Panc1 (cell line): ENCODE results near the gene CLSTN2. TPM values are rescaled to one million over a fixed set of nuclear protein-coding genes. Genes with fewer than 3 reads are reported as not detected.

Source experiments
- ATAC-seq: fragments of 200-7000 bp; cut with Tn5 transposase; 2 replicates; pipeline ENCODE4 v1.9.1; 2020; ENCODE audit warnings: mild to moderate bottlenecking, moderate library complexity
- BruUV-seq: library from RNA; stranded (reverse); fragments of 400-500 nt; replicated peaks from 2 replicates; lab custom pipeline; 2021; lab: Mats Ljungman, UMichigan
- CTCF ChIA-PET: fragments of 300-600 bp; sonication (Branson Sonifier 250); formaldehyde crosslinking; loops from one replicate; lab custom pipeline; 2022; ENCODE audit warnings: antibody characterized with exemption; lab: Charles Lee
- POLR2A ChIA-PET: fragments of 300-600 bp; sonication (Branson Sonifier 250); formaldehyde crosslinking; loops from one replicate; lab custom pipeline; 2022; ENCODE audit warnings: antibody characterized with exemption; lab: Charles Lee
- DNase-seq: peaks from one replicate; pipeline ENCODE4 v3.0.0-alpha.2; 2010; ENCODE audit warnings: low read depth, low spot score
- H3K27ac ChIP-seq: 2 replicates; pipeline ENCODE4 v1.5.1; 2011; ENCODE audit warnings: mild to moderate bottlenecking, low read length, inconsistent platforms
- H3K27me3 ChIP-seq: fragments of 200-500 bp; sonication (Bioruptor generic); 2 replicates; pipeline ENCODE4 v1.6.0; 2014; ENCODE audit warnings: low read length, inconsistent platforms; ENCODE audit not compliant: control insufficient read depth, insufficient read depth
- H3K36me3 ChIP-seq: fragments of 200-500 bp; sonication (Bioruptor generic); 2 replicates; pipeline ENCODE4 v1.5.1; 2014; ENCODE audit warnings: inconsistent platforms, mild to moderate bottlenecking, low read length, moderate library complexity; ENCODE audit not compliant: control insufficient read depth, insufficient read depth
- H3K4me1 ChIP-seq: 2 replicates; pipeline ENCODE4 v1.5.1; 2011; ENCODE audit warnings: inconsistent platforms, mild to moderate bottlenecking, low read length, moderate library complexity; ENCODE audit not compliant: control insufficient read depth, insufficient read depth
- H3K4me3 ChIP-seq, 2 experiments: 2 replicates each; pipeline ENCODE4 v1.5.1; 2011 to 2012; ENCODE audit warnings: low read depth in 2 of 2, low read length in 2 of 2, mild to moderate bottlenecking in 2 of 2, inconsistent platforms in 1 of 2, moderate library complexity in 1 of 2
- H3K9me3 ChIP-seq: fragments of 200-500 bp; sonication (Bioruptor generic); 2 replicates; pipeline ENCODE4 v1.5.1; 2014; ENCODE audit warnings: low read depth, mild to moderate bottlenecking, inconsistent platforms, low read length, moderate library complexity; ENCODE audit not compliant: control insufficient read depth, insufficient read depth
- POLR2AphosphoS5 ChIP-seq: IDR thresholded peaks from 2 replicates; pipeline ENCODE4 v1.6.1; 2012; ENCODE audit warnings: mild to moderate bottlenecking, low read depth, low read length, moderate library complexity
- REST ChIP-seq, 2 experiments: IDR thresholded peaks; 2 replicates each; pipeline ENCODE4 v1.6.1; 2011 to 2012; ENCODE audit warnings: low read depth in 2 of 2, control low read depth in 1 of 2, low read length in 1 of 2, mild to moderate bottlenecking in 1 of 2, moderate library complexity in 1 of 2; ENCODE audit not compliant: insufficient read depth in 1 of 2
- SIN3A ChIP-seq: IDR thresholded peaks from 2 replicates; pipeline ENCODE4 v1.6.1; 2012; ENCODE audit warnings: low read depth, mild to moderate bottlenecking, low read length, moderate library complexity, borderline replicate concordance; ENCODE audit not compliant: insufficient read depth
- TCF7L2 ChIP-seq: IDR thresholded peaks from 2 replicates; pipeline ENCODE4 v1.6.1; 2011; ENCODE audit warnings: mild to moderate bottlenecking, low read depth, low read length, inconsistent platforms
- in situ Hi-C: cut with HindIII; loops from 2 replicates; pipeline ENCODE4 v1.10.0; 2016; ENCODE audit warnings: low sequenced_read_pairs, low pct_unique_long_range_greater_than_20kb
- intact Hi-C: fragments of 100-400 bp; cut with micrococcal nuclease; formaldehyde crosslinking; loops from one replicate; pipeline ENCODE4 v1.10.0; 2022; ENCODE audit not compliant: unreplicated experiment
- total RNA-seq: library from RNA; stranded (reverse); gene quantifications from one replicate; pipeline ENCODE4 v1.2.1, GENCODE V29; 2021; ENCODE audit not compliant: unreplicated experiment
- TF ChIP-seq, protein P1 (sequence below): fragments of 450-650 bp; IDR thresholded peaks from 2 replicates; pipeline ENCODE4 v1.5.1; 2017; ENCODE audit warnings: mild to moderate bottlenecking

CLSTN2 gene
- total RNA-seq, 1 experiment from 2014 or later = 0.03 TPM

DNA sequence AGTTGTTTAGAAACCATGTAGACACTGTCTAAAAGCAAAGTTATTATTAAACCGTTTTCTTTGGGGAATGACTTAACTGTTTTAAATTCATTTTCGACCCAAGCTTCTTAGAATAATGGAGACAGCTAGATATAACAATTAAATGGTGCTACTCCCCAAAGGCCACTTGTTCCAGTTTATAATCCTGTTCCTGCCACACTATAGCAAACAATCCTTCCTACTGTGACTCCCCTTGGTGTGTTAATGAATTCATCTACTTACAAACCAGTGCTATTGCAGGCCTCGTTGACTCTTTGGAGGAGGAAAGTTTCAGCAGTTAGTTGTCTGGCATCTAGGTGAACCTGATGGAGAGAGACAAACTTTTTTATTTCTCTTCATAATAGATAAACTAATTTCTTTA lies 25.2 kb upstream of the CLSTN2 start:
- H3K4me1 ChIP-seq = no peaks in the 10 kb centered on the region
- no peaks in the 10 kb centered on the region; the same call in 1 of the 2 replicates for H3K27me3 ChIP-seq
- DNase-seq (no peak), ATAC-seq (no peak)
- H3K9me3 ChIP-seq = no peaks in the 10 kb centered on the region
- ChIA-PET CTCF (no interaction called here), POLR2A (no interaction called here)
- intact Hi-C loops (no loop called here), in situ Hi-C loops (no loop called here)
- H3K36me3 ChIP-seq = no peaks in the 10 kb centered on the region
- no TSS peak for BruUV-seq
- H3K27ac ChIP-seq = no peak overlapping the region
- TF ChIP-seq REST (IDR thresholded peaks at IDR 0.05; ENCODE audit: insufficient read depth in 1 of 2, low read depth in 2 of 2, low read length in 1 of 2) (no peak), SIN3A (no peak), POLR2AphosphoS5 (no peak), TCF7L2 (no peak)
- TF ChIP-seq, protein P1, sequence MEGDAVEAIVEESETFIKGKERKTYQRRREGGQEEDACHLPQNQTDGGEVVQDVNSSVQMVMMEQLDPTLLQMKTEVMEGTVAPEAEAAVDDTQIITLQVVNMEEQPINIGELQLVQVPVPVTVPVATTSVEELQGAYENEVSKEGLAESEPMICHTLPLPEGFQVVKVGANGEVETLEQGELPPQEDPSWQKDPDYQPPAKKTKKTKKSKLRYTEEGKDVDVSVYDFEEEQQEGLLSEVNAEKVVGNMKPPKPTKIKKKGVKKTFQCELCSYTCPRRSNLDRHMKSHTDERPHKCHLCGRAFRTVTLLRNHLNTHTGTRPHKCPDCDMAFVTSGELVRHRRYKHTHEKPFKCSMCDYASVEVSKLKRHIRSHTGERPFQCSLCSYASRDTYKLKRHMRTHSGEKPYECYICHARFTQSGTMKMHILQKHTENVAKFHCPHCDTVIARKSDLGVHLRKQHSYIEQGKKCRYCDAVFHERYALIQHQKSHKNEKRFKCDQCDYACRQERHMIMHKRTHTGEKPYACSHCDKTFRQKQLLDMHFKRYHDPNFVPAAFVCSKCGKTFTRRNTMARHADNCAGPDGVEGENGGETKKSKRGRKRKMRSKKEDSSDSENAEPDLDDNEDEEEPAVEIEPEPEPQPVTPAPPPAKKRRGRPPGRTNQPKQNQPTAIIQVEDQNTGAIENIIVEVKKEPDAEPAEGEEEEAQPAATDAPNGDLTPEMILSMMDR = no peak
- no peak overlapping the region for H3K4me3 ChIP-seq

GRCh38 chr3:139916271-139916670 lies 18.7 kb upstream of the CLSTN2 start:
- intact Hi-C loops = no loop called here
- no peaks in the 10 kb centered on the region; the same call in 1 of the 2 replicates for H3K27me3 ChIP-seq
- ChIA-PET CTCF (no interaction called here), POLR2A (no interaction called here)
- H3K36me3 ChIP-seq = no peaks in the 10 kb centered on the region
- no peak overlapping the region for H3K27ac ChIP-seq
- in situ Hi-C loops = no loop called here
- H3K4me3 ChIP-seq = no peak overlapping the region
- DNase-seq = no peak
- no peak for ATAC-seq
- BruUV-seq = no TSS peak
- TF ChIP-seq TCF7L2 = no peak
- no peak for TF ChIP-seq REST (IDR thresholded peaks at IDR 0.05; ENCODE audit: insufficient read depth in 1 of 2, low read depth in 2 of 2, low read length in 1 of 2)
- TF ChIP-seq, protein P1 = no peak
- TF ChIP-seq SIN3A = no peak
- TF ChIP-seq POLR2AphosphoS5 = no peak
- H3K4me1 ChIP-seq = no peaks in the 10 kb centered on the region
- H3K9me3 ChIP-seq = no peaks in the 10 kb centered on the region
